Stimulated activated CD4-positive, alpha-beta T cell treated with anti-CD3 and anti-CD28 coated beads, Interleukin-2, amount 100 ng/mL, for 48 hours (primary cell): ENCODE measurements around the gene PLOD3.

ENCODE experiments used
- DNase-seq, 2 donors: peaks; one replicate each; pipeline ENCODE4 v3.0.0-alpha.2; 2020

The PLOD3 gene

GRCh38 chr7:101163279-101164070, 53.9 kb downstream of the PLOD3 start:
- no peak for DNase-seq

GRCh38 chr7:101162551-101163278, 54.7 kb downstream of the PLOD3 start:
- DNase-seq, result no peak

GRCh38 chr7:101161692-101162471, 55.5 kb downstream of the PLOD3 start:
- no peak for DNase-seq

DNA sequence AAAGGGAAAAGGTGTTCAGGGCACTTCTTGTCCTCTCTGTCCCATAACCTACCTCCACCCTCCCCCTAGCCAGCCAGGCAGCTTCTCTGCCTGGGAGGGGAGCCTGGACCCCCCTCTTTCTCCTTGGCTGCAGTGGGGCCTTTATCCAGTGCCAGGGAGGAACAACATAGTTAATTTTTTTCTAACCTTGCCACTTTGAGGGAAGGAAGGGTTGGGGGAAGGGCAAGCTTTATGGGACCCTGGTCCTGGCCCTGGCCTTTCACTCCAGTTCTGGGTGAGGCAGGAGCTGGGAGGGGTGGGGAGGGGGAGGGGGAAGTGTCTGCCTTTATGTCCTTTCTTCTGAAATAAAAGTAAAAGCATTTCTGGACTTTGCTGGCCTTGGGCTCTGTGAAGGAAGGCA, 56.5 kb downstream of the PLOD3 start:
- DNase-seq, result no peak

DNA sequence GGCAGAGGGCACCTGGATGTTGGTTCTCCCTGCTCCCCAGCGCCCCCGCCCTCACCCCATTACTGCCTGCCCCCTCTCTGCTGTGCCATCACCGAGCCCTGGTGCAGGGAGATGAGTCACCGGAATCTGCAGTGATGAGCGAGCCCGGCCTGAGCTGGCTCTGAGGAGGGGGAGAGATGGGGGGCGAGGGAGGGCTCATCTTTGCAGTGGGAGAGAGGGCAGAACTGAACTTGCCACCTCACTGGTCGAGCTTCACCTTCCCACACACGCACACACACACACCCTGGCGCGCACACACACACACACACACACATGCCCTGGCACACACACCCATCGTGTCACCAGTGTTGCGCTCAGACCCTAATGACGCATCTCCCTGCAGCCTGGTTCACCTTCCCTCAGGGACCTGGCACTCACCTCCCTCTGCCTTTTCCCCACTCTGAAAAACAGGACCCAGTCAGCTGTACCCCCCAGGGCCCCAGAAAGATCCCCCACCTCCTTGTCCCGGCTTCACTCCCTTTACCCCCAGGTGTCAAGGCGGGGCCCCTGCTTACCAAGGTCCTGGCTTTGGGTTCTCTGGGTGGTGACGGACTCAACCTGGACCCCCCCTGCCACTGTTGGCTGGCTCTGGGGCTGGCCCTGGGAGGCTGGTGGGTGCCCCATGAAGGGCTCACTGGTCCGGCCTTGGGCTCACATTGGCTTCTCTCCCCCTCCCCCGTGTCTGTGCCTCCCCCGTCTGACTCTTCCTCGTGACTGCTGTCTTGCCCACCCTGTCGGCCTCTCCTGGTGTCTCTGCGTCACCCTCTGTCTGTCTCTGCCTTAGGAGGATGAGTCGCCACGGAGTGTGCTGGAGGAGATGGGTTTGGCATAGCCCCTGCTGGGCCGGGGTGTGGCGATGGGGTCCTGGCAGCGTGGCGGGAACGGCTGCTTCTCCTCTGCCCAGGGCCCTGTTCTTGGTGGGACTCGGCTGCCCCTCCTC, 57.4 kb downstream of the PLOD3 start:
- DNase-seq, result no peak

GRCh38 chr7:101156866-101157589, 60.4 kb downstream of the PLOD3 start:
- no peak for DNase-seq

- DNase-seq, result no peak
Observed at GRCh38 chr7:101156277-101156676, 61.1 kb downstream of the PLOD3 start.
